HEK293T (cell line): ENCODE measurements around the gene LRP4.
A peak's percentile ranks its signal among the peaks of the same experiment; 100 is the strongest.

Experiments
- CTCF ChIA-PET: fragments of 350-600 bp; formaldehyde crosslinking; extraction: SDS; loops from one replicate; lab custom pipeline; 2021; ENCODE audit warnings: antibody characterized with exemption, inconsistent platforms; lab: Yijun Ruan, JAX
- POLR2A ChIA-PET: fragments of 350-600 bp; formaldehyde crosslinking; extraction: SDS; loops from one replicate; lab custom pipeline; 2020; ENCODE audit warnings: antibody characterized with exemption, inconsistent platforms; lab: Yijun Ruan, JAX
- DNase-seq: peaks from one replicate; pipeline ENCODE4 v3.0.0; 2012; ENCODE audit warnings: mixed read lengths; ENCODE audit errors: extremely low spot score
- ARNT ChIP-seq: fragments of 450-650 bp; IDR thresholded peaks from 2 replicates; pipeline ENCODE4 v1.6.1; 2017; ENCODE audit warnings: mild to moderate bottlenecking
- BHLHE40 ChIP-seq: fragments of 450-650 bp; IDR thresholded peaks from 2 replicates; pipeline ENCODE4 v1.6.1; 2016; ENCODE audit warnings: mild to moderate bottlenecking, moderate library complexity, borderline replicate concordance
- CTBP1 ChIP-seq: fragments of 450-650 bp; IDR thresholded peaks from 2 replicates; pipeline ENCODE4 v1.6.1; 2016; ENCODE audit warnings: borderline replicate concordance
- ELF4 ChIP-seq: fragments of 450-650 bp; IDR thresholded peaks from 2 replicates; pipeline ENCODE4 v1.6.1; 2017; ENCODE audit warnings: antibody characterized with exemption
- FOXA1 ChIP-seq: fragments of 450-650 bp; IDR thresholded peaks from 2 replicates; pipeline ENCODE4 v1.6.1; 2016; ENCODE audit warnings: mild to moderate bottlenecking
- FOXK2 ChIP-seq: fragments of 450-650 bp; IDR thresholded peaks from 2 replicates; pipeline ENCODE4 v1.6.1; 2016; ENCODE audit warnings: mild to moderate bottlenecking
- FOXM1 ChIP-seq: fragments of 450-650 bp; IDR thresholded peaks from 2 replicates; pipeline ENCODE4 v1.6.1; 2017; ENCODE audit warnings: mild to moderate bottlenecking, borderline replicate concordance
- HDGF ChIP-seq: fragments of 450-650 bp; IDR thresholded peaks from 2 replicates; pipeline ENCODE4 v1.6.1; 2017; ENCODE audit warnings: antibody characterized with exemption, borderline replicate concordance
- L3MBTL2 ChIP-seq: fragments of 450-650 bp; conservative IDR thresholded peaks from 2 replicates; pipeline ENCODE4 v1.6.1; 2016; ENCODE audit warnings: mild to moderate bottlenecking
- LEF1 ChIP-seq: fragments of 450-650 bp; IDR thresholded peaks from 2 replicates; pipeline ENCODE4 v1.6.1; 2017; ENCODE audit warnings: mild to moderate bottlenecking, borderline replicate concordance
- NFRKB ChIP-seq: fragments of 450-650 bp; IDR thresholded peaks from 2 replicates; pipeline ENCODE4 v1.6.1; 2016; ENCODE audit warnings: mild to moderate bottlenecking, moderate library complexity
- SP1 ChIP-seq: fragments of 450-650 bp; IDR thresholded peaks from 2 replicates; pipeline ENCODE4 v1.6.1; 2017
- SUZ12 ChIP-seq: fragments of 450-650 bp; IDR thresholded peaks from 2 replicates; pipeline ENCODE4 v1.6.1; 2016; ENCODE audit warnings: mild to moderate bottlenecking
- TARDBP ChIP-seq: fragments of 450-650 bp; IDR thresholded peaks from 2 replicates; pipeline ENCODE4 v1.6.1; 2016
- ZNF384 ChIP-seq: fragments of 450-650 bp; IDR thresholded peaks from 2 replicates; pipeline ENCODE4 v1.6.1; 2016
- TF ChIP-seq, protein P1 (sequence below): fragments of 450-650 bp; IDR thresholded peaks from 2 replicates; pipeline ENCODE4 v1.6.1; 2016

Gene LRP4

DNA sequence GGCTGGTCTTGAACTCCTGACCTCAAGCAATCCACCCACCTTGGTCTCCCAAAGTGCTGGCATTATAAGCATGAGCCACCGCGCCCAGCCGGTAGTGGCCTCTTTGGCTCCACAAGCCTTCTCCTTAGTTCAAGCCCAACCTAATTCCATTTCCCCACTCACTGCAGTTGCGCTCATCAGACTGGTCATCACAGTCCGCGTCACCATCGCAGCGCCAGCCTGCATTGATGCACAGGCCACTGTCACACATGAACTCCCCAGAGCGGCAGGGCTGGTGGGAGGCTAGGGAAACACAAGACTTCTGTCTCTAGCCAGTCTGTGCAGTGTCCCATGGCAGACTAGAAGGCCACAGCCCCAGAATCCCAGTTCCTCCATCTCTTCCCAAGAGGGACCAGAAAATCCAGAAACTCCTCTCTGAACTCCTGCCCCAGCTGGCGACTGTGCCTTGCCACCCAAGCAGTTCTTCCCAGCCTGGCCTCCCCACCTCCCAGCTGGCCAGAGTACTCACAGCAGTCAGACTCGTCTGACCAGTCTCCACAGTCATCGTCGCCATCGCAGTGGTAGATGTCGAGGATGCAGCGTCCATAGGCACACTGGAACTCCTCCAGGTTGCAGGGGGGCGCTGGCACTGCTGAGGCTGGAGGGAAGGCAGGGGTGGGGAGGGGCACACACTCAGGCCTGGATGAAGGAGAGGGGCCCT, 19.8 kb downstream of the LRP4 start:
- no peak for DNase-seq
- TF ChIP-seq FOXM1 (no peak), CTBP1 (no peak), BHLHE40 (no peak), TARDBP (no peak), HDGF (no peak), ZNF384 (no peak)
- CTCF ChIA-PET: no interaction called here

DNA sequence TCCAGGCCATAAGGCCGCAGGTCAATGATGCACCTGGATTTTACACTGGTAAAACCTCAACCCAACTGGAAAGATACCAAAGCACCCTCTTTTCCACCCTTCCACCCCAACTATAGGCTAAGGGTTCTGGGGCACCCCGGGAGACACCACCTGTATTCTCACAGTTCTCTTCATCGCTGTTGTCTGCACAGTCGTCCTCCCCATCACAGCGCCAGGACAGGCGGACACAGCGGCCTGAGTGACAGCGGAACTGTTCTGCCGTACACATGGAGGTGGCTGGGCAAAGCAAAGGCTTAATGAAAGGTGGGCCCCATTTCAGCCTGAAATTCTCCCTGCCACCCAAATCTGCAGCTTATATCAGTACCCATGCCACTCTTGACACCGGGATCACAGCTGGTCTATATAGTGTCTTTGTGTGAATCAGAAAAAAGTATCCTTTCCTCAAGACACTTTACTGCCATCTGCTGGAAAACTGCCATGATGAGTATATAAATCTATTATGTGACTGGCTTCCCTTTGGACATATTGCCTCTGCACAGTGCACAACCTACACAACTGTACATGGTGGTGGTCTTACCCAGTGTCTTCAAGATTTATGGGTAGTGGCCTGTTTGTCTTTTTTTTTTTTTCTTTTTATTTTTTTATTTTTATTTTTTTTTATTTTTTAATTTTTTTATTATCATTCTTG, 21.5 kb downstream of the LRP4 start:
- POLR2A ChIA-PET: no interaction called here
- CTCF ChIA-PET: no interaction called here
- DNase-seq: peak; percentile 39
- TF ChIP-seq LEF1 (no peak), SUZ12 (no peak), FOXM1 (no peak), CTBP1 (no peak), FOXA1 (no peak)
- TF ChIP-seq, protein P1, sequence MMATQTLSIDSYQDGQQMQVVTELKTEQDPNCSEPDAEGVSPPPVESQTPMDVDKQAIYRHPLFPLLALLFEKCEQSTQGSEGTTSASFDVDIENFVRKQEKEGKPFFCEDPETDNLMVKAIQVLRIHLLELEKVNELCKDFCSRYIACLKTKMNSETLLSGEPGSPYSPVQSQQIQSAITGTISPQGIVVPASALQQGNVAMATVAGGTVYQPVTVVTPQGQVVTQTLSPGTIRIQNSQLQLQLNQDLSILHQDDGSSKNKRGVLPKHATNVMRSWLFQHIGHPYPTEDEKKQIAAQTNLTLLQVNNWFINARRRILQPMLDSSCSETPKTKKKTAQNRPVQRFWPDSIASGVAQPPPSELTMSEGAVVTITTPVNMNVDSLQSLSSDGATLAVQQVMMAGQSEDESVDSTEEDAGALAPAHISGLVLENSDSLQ: peak; percentile 65

More for the DNA sequence above, 19.8 kb downstream of the LRP4 start:
- POLR2A ChIA-PET: no interaction called here

DNA sequence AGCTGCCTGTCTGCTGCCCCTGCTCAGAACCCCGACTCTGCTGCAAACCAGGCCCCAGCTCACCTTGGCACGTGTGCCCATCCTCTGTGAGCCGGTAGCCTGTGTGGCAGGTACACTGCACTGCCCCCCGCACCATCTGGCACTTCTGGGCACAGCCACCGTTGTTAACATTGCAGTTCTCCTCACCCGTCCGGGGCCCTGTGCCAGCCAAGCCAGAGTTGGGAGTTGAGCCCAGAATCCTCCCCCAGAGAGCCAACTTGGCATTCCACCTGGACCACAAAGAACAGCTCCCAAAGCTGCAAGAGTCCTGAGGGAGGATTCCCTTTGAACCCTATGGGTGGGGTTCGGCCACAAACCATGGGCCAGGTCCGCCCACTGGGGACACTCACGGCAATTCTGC, 22.5 kb downstream of the LRP4 start:
- no peak for DNase-seq
- CTCF ChIA-PET: interaction anchor here (0.5 to 0.6 kb wide), 2 partner anchors 16 to 60 kb away, joined by 3 read pairs; no protein-coding TSS in a partner anchor
- POLR2A ChIA-PET: interaction anchor here (1.3 kb wide), 1 partner anchor 17 kb away, joined by 3 read pairs; no protein-coding TSS in a partner anchor
- TF ChIP-seq BHLHE40: no peak
- no peak for TF ChIP-seq ZNF384

DNA sequence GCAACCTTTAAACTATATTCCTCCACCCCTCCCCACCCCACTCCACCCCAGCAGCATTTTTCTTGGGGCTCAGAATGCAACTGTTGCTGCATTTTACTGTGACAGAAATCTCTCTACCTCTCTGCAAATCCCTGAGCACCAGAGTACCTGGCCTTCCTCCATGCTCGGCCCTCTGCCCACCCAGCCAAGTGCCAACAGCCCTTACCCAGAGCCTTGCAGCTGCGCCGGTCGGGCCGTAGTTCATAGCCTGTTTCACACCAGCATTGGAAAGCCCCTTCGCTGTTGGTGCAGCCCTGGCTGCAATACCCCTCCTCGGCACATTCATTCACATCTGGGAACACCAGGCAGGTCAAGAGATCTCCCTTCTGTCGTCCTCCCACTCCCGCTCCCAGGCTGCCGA, 23.4 kb downstream of the LRP4 start:
- no peak for DNase-seq
- ChIA-PET CTCF (no interaction called here), POLR2A (interaction anchor here (1.3 kb wide), 1 partner anchor 18 kb away, joined by 3 read pairs; no protein-coding TSS in a partner anchor)
- no peak for TF ChIP-seq BHLHE40
- TF ChIP-seq, protein P1: no peak
- no peak for TF ChIP-seq LEF1
- no peak for TF ChIP-seq FOXK2
- no peak for TF ChIP-seq SUZ12
- no peak for TF ChIP-seq NFRKB
- no peak for TF ChIP-seq CTBP1
- TF ChIP-seq FOXM1: no peak
- TF ChIP-seq SP1: no peak
- TF ChIP-seq ZNF384: no peak
- no peak for TF ChIP-seq TARDBP
- TF ChIP-seq FOXA1: no peak
- no peak for TF ChIP-seq L3MBTL2
- TF ChIP-seq ELF4: no peak
- TF ChIP-seq HDGF: no peak
- TF ChIP-seq ARNT: no peak

DNA sequence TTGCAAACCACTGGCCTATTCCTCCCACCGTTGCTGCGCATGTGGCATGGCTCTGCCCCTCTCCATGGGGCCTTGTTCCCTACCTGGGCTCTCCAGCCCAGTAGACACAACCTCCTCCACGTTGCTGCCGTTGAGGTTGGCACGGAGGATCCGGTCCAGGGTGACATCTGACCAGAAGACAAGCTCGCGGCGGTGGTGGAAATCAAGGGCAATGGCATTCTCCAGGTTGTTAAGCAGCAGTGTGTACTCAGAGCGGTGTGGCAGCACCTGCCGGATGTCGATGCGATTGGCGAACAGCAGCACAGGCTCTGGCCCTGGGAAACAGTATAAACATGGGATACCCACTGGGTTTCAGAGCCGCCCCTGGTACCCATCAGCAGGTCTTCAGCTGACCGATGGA, 23.8 kb downstream of the LRP4 start:
- TF ChIP-seq BHLHE40 (no peak), SUZ12 (no peak), ELF4 (no peak), CTBP1 (no peak), FOXM1 (no peak), HDGF (no peak), FOXK2 (no peak), ZNF384 (no peak), FOXA1 (no peak), TARDBP (no peak), L3MBTL2 (no peak), SP1 (no peak), NFRKB (no peak)
- TF ChIP-seq, protein P1: no peak
- DNase-seq: no peak
- ChIA-PET POLR2A (no interaction called here), CTCF (no interaction called here)

DNA sequence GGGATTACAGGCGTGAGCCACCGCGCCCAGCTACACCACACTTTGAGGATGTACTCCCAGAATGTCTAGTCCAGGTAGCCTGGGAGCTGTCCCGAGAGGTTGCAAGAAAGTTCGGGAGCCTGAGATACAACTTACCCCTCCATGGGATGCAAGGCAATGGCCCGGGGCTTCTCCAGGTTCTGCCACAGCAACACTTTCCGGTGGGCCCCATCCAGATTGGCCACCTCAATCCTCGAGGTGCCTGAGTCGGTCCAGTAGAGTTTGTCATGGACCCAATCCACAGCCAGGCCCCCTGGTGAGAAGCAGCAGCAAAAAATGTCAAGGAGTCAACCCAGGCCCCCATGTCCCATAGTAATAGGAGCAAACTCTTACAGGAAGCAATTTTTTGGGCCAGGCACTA, 25.5 kb downstream of the LRP4 start:
- no peak for DNase-seq
- TF ChIP-seq NFRKB (no peak), FOXA1 (no peak), CTBP1 (no peak), L3MBTL2 (no peak)
- CTCF ChIA-PET: interaction anchor here (0.6 to 1.1 kb wide), 3 partner anchors 28 to 260 kb away, joined by 3 read pairs; no protein-coding TSS in a partner anchor
- POLR2A ChIA-PET: no interaction called here
